HG02938 (cell line): ENCODE results near the gene ALPK3.
"Not testable (repeated sequence)": the region's sequence is repeated elsewhere in the genome, so short reads cannot be mapped to it uniquely, and the experiment has no call there.

Experiments used
- ATAC-seq: cut with Tn5 transposase; IDR thresholded peaks from one replicate; pipeline ENCODE4 v1.9.1; 2021; ENCODE audit warnings: mild to moderate bottlenecking, moderate library complexity; ENCODE audit not compliant: unreplicated experiment

ALPK3 gene

GRCh38 chr15:84868037-84868880 is 51.1 kb downstream of the ALPK3 start:
- no peak for ATAC-seq

- no peak for ATAC-seq
Observed at GRCh38 chr15:84869510-84869909, 52.4 kb downstream of the ALPK3 start.

GRCh38 chr15:84871428-84871985 is 54.4 kb downstream of the ALPK3 start:
- no peak for ATAC-seq

GRCh38 chr15:84872009-84872910 is 55.1 kb downstream of the ALPK3 start:
- ATAC-seq = no peak

GRCh38 chr15:84873997-84874396 is 56.8 kb downstream of the ALPK3 start:
- no peak for ATAC-seq

GRCh38 chr15:84874981-84875699 is 58.0 kb downstream of the ALPK3 start:
- no peak for ATAC-seq

GRCh38 chr15:84876269-84876668 is 59.1 kb downstream of the ALPK3 start:
- ATAC-seq = no peak

- ATAC-seq = not testable (repeated sequence)
Observed at GRCh38 chr15:84877701-84878100, 60.5 kb downstream of the ALPK3 start.

GRCh38 chr15:84878504-84878903 is 61.3 kb downstream of the ALPK3 start:
- ATAC-seq = no peak

GRCh38 chr15:84879088-84879780 is 62.1 kb downstream of the ALPK3 start:
- no peak for ATAC-seq

- ATAC-seq = no peak
Observed at GRCh38 chr15:84880007-84880406, 62.9 kb downstream of the ALPK3 start.

- ATAC-seq = no peak
Observed at GRCh38 chr15:84880822-84881519, 63.8 kb downstream of the ALPK3 start.

- no peak for ATAC-seq
Observed at GRCh38 chr15:84881520-84881830, 64.3 kb downstream of the ALPK3 start.

- ATAC-seq = no peak
Observed at GRCh38 chr15:84883466-84883865, 66.3 kb downstream of the ALPK3 start.

GRCh38 chr15:84883916-84884781 is 67.0 kb downstream of the ALPK3 start, which contains the start of gene SLC28A1:
TSS of gene SLC28A1 (plus strand) at chr15:84884662. CDS start at chr15:84887761, 3,099 bp downstream.
- ATAC-seq = no peak

- no peak for ATAC-seq
Observed at GRCh38 chr15:84885801-84886200, 68.6 kb downstream of the ALPK3 start.

GRCh38 chr15:84886211-84886983 is 69.2 kb downstream of the ALPK3 start:
- no peak for ATAC-seq

- no peak for ATAC-seq
Observed at GRCh38 chr15:84886984-84887299, 69.8 kb downstream of the ALPK3 start.
